IMR-90 (cell line): ENCODE results near the gene PIN1. TPM values are rescaled to one million over a fixed set of nuclear protein-coding genes. Genes with fewer than 3 reads are reported as not detected.

Experiments used
- ATAC-seq: fragments of 200-7000 bp; cut with Tn5 transposase; 2 replicates; pipeline ENCODE4 v1.9.1; 2020; ENCODE audit warnings: low read depth, mild to moderate bottlenecking, moderate library complexity
- BruUV-seq: library from RNA; stranded (reverse); fragments of 400-500 nt; replicated peaks from 2 replicates; lab custom pipeline; 2021; lab: Mats Ljungman, UMichigan
- CTCF ChIA-PET: fragments of 300-600 bp; formaldehyde crosslinking; extraction: SDS; loops from one replicate; lab custom pipeline; 2021; ENCODE audit warnings: antibody characterized with exemption; lab: Yijun Ruan, JAX
- POLR2A ChIA-PET: fragments of 300-600 bp; sonication (Branson Sonifier 250); formaldehyde crosslinking; loops from one replicate; lab custom pipeline; 2022; ENCODE audit warnings: antibody characterized with exemption; ENCODE audit not compliant: unreplicated experiment; lab: Charles Lee
- DNase-seq: peaks from one replicate; pipeline ENCODE4 v3.0.0; 2013
- H2AFZ ChIP-seq: replicated peaks from 2 replicates; pipeline ENCODE3; 2013; ENCODE audit warnings: low read length, mild to moderate bottlenecking; ENCODE audit not compliant: poor library complexity
- H2AK5ac ChIP-seq: 2 replicates; pipeline ENCODE4 v1.6.1; 2013; ENCODE audit warnings: low read depth, low read length, inconsistent platforms
- H2AK9ac ChIP-seq: replicated peaks from 2 replicates; pipeline ENCODE3; 2013; ENCODE audit warnings: mild to moderate bottlenecking, low read depth, low read length, moderate library complexity; ENCODE audit not compliant: poor library complexity
- H2BK120ac ChIP-seq: 2 replicates; pipeline ENCODE4 v1.6.1; 2013; ENCODE audit warnings: low read depth, low read length, inconsistent platforms
- H2BK15ac ChIP-seq: 3 replicates; pipeline ENCODE4 v1.6.1; 2013; ENCODE audit warnings: low read depth, low read length, inconsistent platforms
- H2BK20ac ChIP-seq: 2 replicates; pipeline ENCODE4 v1.6.1; 2013; ENCODE audit warnings: low read depth, mild to moderate bottlenecking, inconsistent platforms, low read length, moderate library complexity
- H2BK5ac ChIP-seq: 2 replicates; pipeline ENCODE4 v1.6.1; 2013; ENCODE audit warnings: mild to moderate bottlenecking, low read depth, low read length, inconsistent platforms; ENCODE audit not compliant: poor library complexity, severe bottlenecking
- H3K14ac ChIP-seq: replicated peaks from 2 replicates; pipeline ENCODE4 v1.6.1; 2013; ENCODE audit warnings: low read depth, low read length, inconsistent platforms
- H3K18ac ChIP-seq: 2 replicates; pipeline ENCODE4 v1.6.1; 2013; ENCODE audit warnings: low read depth, low read length, control low read depth
- H3K23ac ChIP-seq: 2 replicates; pipeline ENCODE4 v1.6.1; 2013; ENCODE audit warnings: low read depth, low read length, inconsistent platforms
- H3K27ac ChIP-seq: 2 replicates; pipeline ENCODE4 v1.5.1; 2013; ENCODE audit warnings: mild to moderate bottlenecking, control low read depth, low read length; ENCODE audit not compliant: insufficient read depth
- H3K27me3 ChIP-seq: 2 replicates; pipeline ENCODE4 v1.6.1; 2013; ENCODE audit warnings: low read length; ENCODE audit not compliant: control insufficient read depth, insufficient read depth
- H3K36me3 ChIP-seq: 2 replicates; pipeline ENCODE4 v1.6.1; 2013; ENCODE audit warnings: low read length, mixed read lengths; ENCODE audit not compliant: control insufficient read depth, insufficient read depth
- H3K4ac ChIP-seq: 2 replicates; pipeline ENCODE4 v1.6.1; 2013; ENCODE audit warnings: low read depth, low read length, inconsistent platforms
- H3K4me1 ChIP-seq: 2 replicates; pipeline ENCODE4 v1.6.1; 2013; ENCODE audit warnings: low read length, mixed read lengths; ENCODE audit not compliant: control insufficient read depth, insufficient read depth
- H3K4me2 ChIP-seq: 2 replicates; pipeline ENCODE4 v1.6.1; 2013; ENCODE audit warnings: low read depth, mild to moderate bottlenecking, control low read depth, low read length, moderate library complexity
- H3K4me3 ChIP-seq: 2 replicates; pipeline ENCODE4 v1.5.1; 2013; ENCODE audit warnings: low read depth, mild to moderate bottlenecking, control low read depth, low read length, moderate library complexity; ENCODE audit not compliant: insufficient read depth
- H3K56ac ChIP-seq: 2 replicates; pipeline ENCODE4 v1.6.1; 2013; ENCODE audit warnings: low read length, inconsistent platforms; ENCODE audit not compliant: insufficient read depth; ENCODE audit errors: extremely low read depth
- H3K79me1 ChIP-seq, 2 experiments: 2 replicates each; pipeline ENCODE4 v1.6.1; 2013; ENCODE audit warnings: low read length in 2 of 2, inconsistent platforms in 1 of 2, low read depth in 1 of 2
- H3K9ac ChIP-seq: 2 replicates; pipeline ENCODE4 v1.6.1; 2013; ENCODE audit warnings: low read depth, low read length, control low read depth
- H3K9me1 ChIP-seq: 2 replicates; pipeline ENCODE4 v1.6.1; 2013; ENCODE audit warnings: low read length, inconsistent platforms; ENCODE audit not compliant: insufficient read depth
- H3K9me3 ChIP-seq: 2 replicates; pipeline ENCODE4 v1.6.1; 2013; ENCODE audit warnings: low read length; ENCODE audit not compliant: control insufficient read depth, insufficient read depth
- H4K20me1 ChIP-seq: 2 replicates; pipeline ENCODE4 v1.6.1; 2013; ENCODE audit warnings: low read length, inconsistent platforms; ENCODE audit not compliant: insufficient read depth
- H4K5ac ChIP-seq: 2 replicates; pipeline ENCODE4 v1.6.1; 2013; ENCODE audit warnings: mild to moderate bottlenecking, low read depth, low read length, control low read depth
- H4K8ac ChIP-seq, 2 experiments: 2 replicates each; pipeline ENCODE4 v1.6.1; 2013; ENCODE audit warnings: low read depth in 2 of 2, low read length in 2 of 2, control low read depth in 1 of 2, inconsistent platforms in 1 of 2
- H4K91ac ChIP-seq: 2 replicates; pipeline ENCODE4 v1.6.1; 2013; ENCODE audit warnings: low read depth, low read length, inconsistent platforms; ENCODE audit not compliant: insufficient read depth
- CTCF ChIP-seq: conservative IDR thresholded peaks from 2 replicates; pipeline ENCODE4 v1.5.1; 2012; ENCODE audit warnings: mild to moderate bottlenecking, low read depth, low read length, improper control_type of control experiment
- MAZ ChIP-seq: IDR thresholded peaks from 2 replicates; pipeline ENCODE4 v1.6.1; 2012; ENCODE audit warnings: low read depth, mild to moderate bottlenecking, low read length, improper control_type of control experiment, moderate library complexity, borderline replicate concordance
- POLR2A ChIP-seq: IDR thresholded peaks from 2 replicates; pipeline ENCODE4 v1.6.1; 2012; ENCODE audit warnings: mild to moderate bottlenecking, low read depth, low read length
- WGBS, 2 experiments: methylation state at CpG; one replicate each; pipeline versions ENCODE4 v1.1.5 to v1.1.7; 2013; ENCODE audit warnings: missing lambda C conversion rate in 2 of 2; ENCODE audit not compliant: insufficient read length in 1 of 2; ENCODE audit errors: extremely low coverage in 2 of 2; 5-methylcytosine and 5-hydroxymethylcytosine counted together
- dilution Hi-C: fragments of 300-500 bp; cut with HindIII; formaldehyde crosslinking; loops from one replicate; pipeline ENCODE4 v1.14.3; 2018; ENCODE audit warnings: low sequenced_read_pairs; ENCODE audit not compliant: unreplicated experiment
- in situ Hi-C: fragments of 300-500 bp; cut with MboI; formaldehyde crosslinking; loops from 3 replicates; pipeline ENCODE4 v1.14.3; 2019; ENCODE audit warnings: low sequenced_read_pairs, inconsistent platforms, mixed read lengths
- intact Hi-C: fragments of 100-400 bp; cut with micrococcal nuclease; formaldehyde crosslinking; loops from 2 replicates; pipeline ENCODE4 v1.10.0; 2022
- polyA plus RNA-seq, 3 experiments: library from polyadenylated mRNA; depleted of rRNA; stranded (reverse); fragments of >200 nt; gene quantifications; 2 replicates each; pipeline ENCODE4 v1.2.3, GENCODE V29; 2012; ENCODE audit warnings: low replicate concordance in 1 of 3
- total RNA-seq: library from RNA; depleted of rRNA; stranded (reverse); fragments of >200 nt; gene quantifications from 2 replicates; pipeline ENCODE4 v1.2.3, GENCODE V29; 2012

Gene PIN1
- total and polyA plus RNA-seq, 2 of the 4 experiments (the other 2 are of a cell fraction), result 76.0 to 105 TPM

GRCh38 chr19:9793071-9793591 lies 42.0 kb upstream of the PIN1 start:
- DNase-seq (peak; percentile 32), ATAC-seq (peak; percentile 18)
- TF ChIP-seq CTCF, result no peak
- TF ChIP-seq MAZ, result peak; percentile 18; the same call in 1 of the 2 replicates
- TF ChIP-seq POLR2A, result peak; percentile 3; the same call in 1 of the 2 replicates
- H3K27ac ChIP-seq, result peak overlapping the region; percentile 54
- no peak overlapping the region for H3K56ac ChIP-seq
- peak overlapping the region; percentile 58 to 83; a peak in 3 of 4 replicates for H4K8ac ChIP-seq
- no peak overlapping the region for H2AK5ac ChIP-seq
- H3K36me3 ChIP-seq, result no peaks in the 10 kb centered on the region
- no peaks in the 10 kb centered on the region for H4K20me1 ChIP-seq
- no peak overlapping the region for H2BK120ac ChIP-seq
- 0% methylated on average over 9 of the region's 36 CpGs; no CpG with 5 or more reads in 1 of the 2 experiments for WGBS, 2 experiments
- no peak overlapping the region for H4K91ac ChIP-seq
- no peaks in the 10 kb centered on the region for H3K79me1 ChIP-seq
- H3K4ac ChIP-seq, result no peak overlapping the region; the same call in 1 of the 2 replicates
- no peak overlapping the region for H2BK5ac ChIP-seq
- peaks cover 3% of the 10 kb centered on the region for H3K4me1 ChIP-seq
- dilution Hi-C loops (loop anchor here (10.0 kb wide), 1 partner anchor 168 kb away; the partner anchor contains the start of gene ZNF561), in situ Hi-C loops (loop anchor here (5.0 to 10.0 kb wide), 4 partner anchors 166 to 658 kb away; partner anchors contain the start of gene ZNF559), intact Hi-C loops (loop anchor here (5.0 kb wide), 1 partner anchor 386 kb away; no protein-coding TSS in a partner anchor)
- BruUV-seq, result no TSS peak
- no peaks in the 10 kb centered on the region for H3K9me3 ChIP-seq
- H3K9ac ChIP-seq, result peak overlapping the region; percentile 63; the same call in 1 of the 2 replicates
- no peak overlapping the region for H2BK20ac ChIP-seq
- POLR2A ChIA-PET, result no interaction called here
- no peak overlapping the region for H2BK15ac ChIP-seq
- H2AFZ ChIP-seq, result peak overlapping the region; percentile 99
- H2AK9ac ChIP-seq, result peak overlapping the region; percentile 96
- H4K5ac ChIP-seq, result peak overlapping the region; percentile 43; the same call in 1 of the 2 replicates
- CTCF ChIA-PET, result interaction anchor here (1.0 kb wide), 1 partner anchor 167 kb away, joined by 3 read pairs; no protein-coding TSS in a partner anchor
- peak overlapping the region; percentile 95 for H3K4me2 ChIP-seq
- H3K23ac ChIP-seq, result no peak overlapping the region
- H3K4me3 ChIP-seq, result peak overlapping the region; percentile 98
- no peaks in the 10 kb centered on the region for H3K9me1 ChIP-seq
- no peak overlapping the region; the same call in 1 of the 2 replicates for H3K18ac ChIP-seq
- H3K14ac ChIP-seq, result peak overlapping the region; percentile 64; the same call in 1 of the 2 replicates
- H3K27me3 ChIP-seq, result no peaks in the 10 kb centered on the region
